A549 (cell line): ENCODE data around the gene BAIAP3.

ENCODE experiments used
- EHMT2 ChIP-seq: fragments of 200-600 bp; sonication (generic); IDR thresholded peaks from 2 replicates; pipeline ENCODE4 v1.6.1; 2016; ENCODE audit warnings: antibody characterized with exemption, low read depth, mild to moderate bottlenecking, moderate library complexity
- EP300 ChIP-seq, 2 experiments: fragments of >200 bp; sonication (Bioruptor Twin); formaldehyde crosslinking; IDR thresholded peaks; 2 replicates in 1 of 2; 3 replicates in 1 of 2; pipeline ENCODE4 v1.6.1; 2016 to 2017
- HEYL ChIP-seq: fragments of 250-450 bp; sonication (Bioruptor Pico); IDR thresholded peaks from 2 replicates; pipeline ENCODE4 v1.8.0; 2021; ENCODE audit warnings: mild to moderate bottlenecking, moderate library complexity
- JUN ChIP-seq, 2 experiments: fragments of >200 bp; sonication (Bioruptor Twin); formaldehyde crosslinking; IDR thresholded peaks; 2 replicates in 1 of 2; 3 replicates in 1 of 2; pipeline ENCODE4 v1.6.1; 2016 to 2017
- MAFK ChIP-seq: fragments of 450-650 bp; IDR thresholded peaks from 2 replicates; pipeline ENCODE4 v1.6.1; 2014; ENCODE audit not compliant: partially characterized antibody
- NR3C1 ChIP-seq: fragments of >200 bp; sonication (Bioruptor Twin); formaldehyde crosslinking; IDR thresholded peaks from 3 replicates; pipeline ENCODE4 v1.6.1; 2017
- PHF8 ChIP-seq: fragments of 200-600 bp; sonication (generic); IDR thresholded peaks from 2 replicates; pipeline ENCODE4 v1.6.1; 2016; ENCODE audit warnings: low read depth, mild to moderate bottlenecking, antibody characterized with exemption, moderate library complexity, borderline replicate concordance
- RAD21 ChIP-seq, 2 experiments: fragments of >200 bp in 1 of 2; sonication (Bioruptor Twin) in 1 of 2; formaldehyde crosslinking in 1 of 2; IDR thresholded peaks in 1 of 2; conservative IDR thresholded peaks in 1 of 2; 2 replicates in 1 of 2; 3 replicates in 1 of 2; pipeline ENCODE4 v1.6.1; 2012 to 2018; ENCODE audit warnings: inconsistent platforms in 1 of 2
- TF ChIP-seq, protein P1 (sequence below): fragments of >200 bp; sonication (Bioruptor Twin); formaldehyde crosslinking; IDR thresholded peaks from 3 replicates; pipeline ENCODE4 v1.5.1; 2016

GRCh38 chr16:1309888-1310831 lies 23.3 kb upstream of the BAIAP3 start:
- TF ChIP-seq NR3C1, result no peak
- no peak for TF ChIP-seq JUN (IDR thresholded peaks at IDR 0.05)
- TF ChIP-seq, protein P1, sequence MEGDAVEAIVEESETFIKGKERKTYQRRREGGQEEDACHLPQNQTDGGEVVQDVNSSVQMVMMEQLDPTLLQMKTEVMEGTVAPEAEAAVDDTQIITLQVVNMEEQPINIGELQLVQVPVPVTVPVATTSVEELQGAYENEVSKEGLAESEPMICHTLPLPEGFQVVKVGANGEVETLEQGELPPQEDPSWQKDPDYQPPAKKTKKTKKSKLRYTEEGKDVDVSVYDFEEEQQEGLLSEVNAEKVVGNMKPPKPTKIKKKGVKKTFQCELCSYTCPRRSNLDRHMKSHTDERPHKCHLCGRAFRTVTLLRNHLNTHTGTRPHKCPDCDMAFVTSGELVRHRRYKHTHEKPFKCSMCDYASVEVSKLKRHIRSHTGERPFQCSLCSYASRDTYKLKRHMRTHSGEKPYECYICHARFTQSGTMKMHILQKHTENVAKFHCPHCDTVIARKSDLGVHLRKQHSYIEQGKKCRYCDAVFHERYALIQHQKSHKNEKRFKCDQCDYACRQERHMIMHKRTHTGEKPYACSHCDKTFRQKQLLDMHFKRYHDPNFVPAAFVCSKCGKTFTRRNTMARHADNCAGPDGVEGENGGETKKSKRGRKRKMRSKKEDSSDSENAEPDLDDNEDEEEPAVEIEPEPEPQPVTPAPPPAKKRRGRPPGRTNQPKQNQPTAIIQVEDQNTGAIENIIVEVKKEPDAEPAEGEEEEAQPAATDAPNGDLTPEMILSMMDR, result no peak
- no peak for TF ChIP-seq RAD21 (conservative IDR thresholded peaks at IDR 0.05 in 1 of 2, IDR thresholded peaks at IDR 0.05 in 1 of 2)
- no peak for TF ChIP-seq PHF8
- TF ChIP-seq MAFK, result no peak
- TF ChIP-seq EHMT2, result no peak
- no peak for TF ChIP-seq EP300 (IDR thresholded peaks at IDR 0.05)
- TF ChIP-seq HEYL, result no peak
